NT2/D1 (cell line): ENCODE data around the gene FAM241B.

Source experiments
- YY1 ChIP-seq: IDR thresholded peaks from 2 replicates; pipeline ENCODE4 v1.6.1; 2011; ENCODE audit not compliant: insufficient read length, insufficient read depth
- ZNF274 ChIP-seq: IDR thresholded peaks from 2 replicates; pipeline ENCODE4 v1.6.1; 2011; ENCODE audit warnings: mild to moderate bottlenecking, low read depth, low read length

GRCh38 chr10:69677985-69678654 is 48.1 kb downstream of the FAM241B start:
- TF ChIP-seq ZNF274, result no peak
- TF ChIP-seq YY1, result no peak
